Muscle layer of duodenum (tissue), 2 donors: ENCODE data around the gene SLC6A6.
"Not testable (repeated sequence)": the region's sequence is repeated elsewhere in the genome, so short reads cannot be mapped to it uniquely, and the experiment has no call there.

Experiments
- H3K27ac ChIP-seq: one replicate; pipeline ENCODE4 v1.7.0; 2013; ENCODE audit warnings: mild to moderate bottlenecking, low read length
- H3K27me3 ChIP-seq: one replicate; pipeline ENCODE4 v1.7.0; 2013; ENCODE audit warnings: low read depth, mild to moderate bottlenecking, control low read depth, low read length
- H3K36me3 ChIP-seq, 2 donors: one replicate each; pipeline ENCODE4 v1.7.0; 2013; ENCODE audit warnings: low read length in 2 of 2, control low read depth in 1 of 2, mild to moderate bottlenecking in 1 of 2; ENCODE audit not compliant: insufficient read depth in 2 of 2, control insufficient read depth in 1 of 2
- H3K4me1 ChIP-seq, 2 donors: one replicate each; pipeline ENCODE4 v1.7.0; 2013; ENCODE audit warnings: low read length in 2 of 2, mild to moderate bottlenecking in 2 of 2, control low read depth in 1 of 2, moderate library complexity in 1 of 2; ENCODE audit not compliant: insufficient read depth in 2 of 2, control insufficient read depth in 1 of 2
- H3K4me3 ChIP-seq, 2 donors: one replicate each; pipeline ENCODE4 v1.7.0; 2013; ENCODE audit warnings: low read length in 2 of 2, low read depth in 1 of 2, mild to moderate bottlenecking in 1 of 2
- H3K9me3 ChIP-seq, 2 donors: one replicate each; pipeline ENCODE4 v1.7.0; 2013; ENCODE audit warnings: low read length in 2 of 2, control low read depth in 1 of 2, mild to moderate bottlenecking in 1 of 2; ENCODE audit not compliant: control insufficient read depth in 1 of 2
- donor health status: healthy.

The SLC6A6 gene

DNA sequence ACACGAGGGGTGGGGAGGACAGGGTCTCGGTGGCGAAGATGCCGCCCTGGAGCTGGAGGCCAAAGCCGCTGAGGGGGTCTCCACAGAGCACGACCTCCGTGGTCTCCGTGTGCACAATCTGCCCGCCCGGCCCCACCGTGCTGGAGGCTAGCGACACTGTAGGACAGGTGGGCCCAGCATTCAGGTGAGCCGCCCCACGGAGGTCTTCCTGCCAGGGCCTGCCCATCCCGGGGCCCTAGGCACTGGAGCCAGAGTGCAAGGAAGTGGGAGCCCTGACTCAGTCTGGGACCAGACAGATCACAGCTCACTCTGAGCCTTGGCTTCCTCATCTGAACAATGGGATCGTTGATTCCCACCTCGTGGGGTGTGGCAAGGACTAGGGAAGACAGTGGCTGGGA is 111.9 kb downstream of the SLC6A6 start:
- no peaks in the 10 kb centered on the region for H3K9me3 ChIP-seq
- H3K4me1 ChIP-seq: no peaks in the 10 kb centered on the region
- H3K36me3 ChIP-seq: no peaks in the 10 kb centered on the region
- H3K27me3 ChIP-seq: no peaks in the 10 kb centered on the region
- H3K4me3 ChIP-seq: no peak overlapping the region
- no peak overlapping the region for H3K27ac ChIP-seq

DNA sequence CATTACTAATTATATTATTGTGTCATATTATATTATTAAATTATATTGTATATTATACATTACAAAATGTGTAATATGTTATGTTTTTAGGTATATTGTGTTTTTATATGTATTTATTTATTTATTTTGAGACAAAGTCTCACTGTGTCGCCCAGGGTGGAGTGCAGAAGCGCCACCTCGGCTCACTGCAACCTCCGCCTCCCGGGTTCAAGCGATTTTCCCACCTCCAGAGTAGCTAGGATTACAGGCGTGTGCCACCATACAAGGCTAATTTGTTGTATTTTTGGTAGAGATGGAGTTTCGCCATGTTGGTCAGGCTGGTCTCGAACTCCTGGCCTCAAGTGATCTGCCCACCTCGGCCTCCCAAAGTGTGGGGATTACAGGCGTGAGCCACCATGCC is 113.1 kb downstream of the SLC6A6 start:
- not testable (repeated sequence) for H3K27me3 ChIP-seq, H3K27ac ChIP-seq, H3K4me3 ChIP-seq, H3K9me3 ChIP-seq, H3K4me1 ChIP-seq, H3K36me3 ChIP-seq

DNA sequence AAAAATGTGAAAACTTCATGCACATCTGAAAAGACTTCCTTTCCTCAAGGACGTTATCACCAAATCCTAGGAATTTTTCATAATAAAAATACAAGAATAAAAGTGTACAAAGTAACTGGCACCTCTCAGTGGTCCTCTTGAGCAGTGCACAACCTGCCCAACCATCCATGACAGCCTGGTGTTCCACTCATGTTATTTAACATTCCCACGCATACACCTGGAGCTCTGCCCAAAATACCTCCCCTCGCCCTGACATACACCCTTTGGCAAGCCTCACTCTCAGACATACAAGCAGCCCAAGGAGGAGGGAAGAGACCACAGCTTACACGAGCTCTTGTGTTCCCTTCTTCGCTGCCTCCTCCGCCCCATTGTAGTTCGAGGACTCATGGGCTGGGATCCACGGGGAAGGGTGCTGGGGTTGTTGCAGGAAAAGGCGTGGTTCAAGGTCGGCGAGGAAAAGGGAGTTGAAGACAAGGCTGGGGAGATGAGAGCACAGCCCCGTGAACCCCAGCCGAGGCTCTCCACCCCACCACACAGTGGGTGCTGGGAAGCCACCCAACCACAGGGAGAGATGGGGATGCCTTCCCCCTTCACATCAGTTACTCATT is 114.4 kb downstream of the SLC6A6 start:
- H3K9me3 ChIP-seq: no peaks in the 10 kb centered on the region
- no peaks in the 10 kb centered on the region for H3K4me1 ChIP-seq
- H3K4me3 ChIP-seq: no peak overlapping the region
- no peaks in the 10 kb centered on the region for H3K27me3 ChIP-seq
- no peak overlapping the region for H3K27ac ChIP-seq
- H3K36me3 ChIP-seq: no peaks in the 10 kb centered on the region

DNA sequence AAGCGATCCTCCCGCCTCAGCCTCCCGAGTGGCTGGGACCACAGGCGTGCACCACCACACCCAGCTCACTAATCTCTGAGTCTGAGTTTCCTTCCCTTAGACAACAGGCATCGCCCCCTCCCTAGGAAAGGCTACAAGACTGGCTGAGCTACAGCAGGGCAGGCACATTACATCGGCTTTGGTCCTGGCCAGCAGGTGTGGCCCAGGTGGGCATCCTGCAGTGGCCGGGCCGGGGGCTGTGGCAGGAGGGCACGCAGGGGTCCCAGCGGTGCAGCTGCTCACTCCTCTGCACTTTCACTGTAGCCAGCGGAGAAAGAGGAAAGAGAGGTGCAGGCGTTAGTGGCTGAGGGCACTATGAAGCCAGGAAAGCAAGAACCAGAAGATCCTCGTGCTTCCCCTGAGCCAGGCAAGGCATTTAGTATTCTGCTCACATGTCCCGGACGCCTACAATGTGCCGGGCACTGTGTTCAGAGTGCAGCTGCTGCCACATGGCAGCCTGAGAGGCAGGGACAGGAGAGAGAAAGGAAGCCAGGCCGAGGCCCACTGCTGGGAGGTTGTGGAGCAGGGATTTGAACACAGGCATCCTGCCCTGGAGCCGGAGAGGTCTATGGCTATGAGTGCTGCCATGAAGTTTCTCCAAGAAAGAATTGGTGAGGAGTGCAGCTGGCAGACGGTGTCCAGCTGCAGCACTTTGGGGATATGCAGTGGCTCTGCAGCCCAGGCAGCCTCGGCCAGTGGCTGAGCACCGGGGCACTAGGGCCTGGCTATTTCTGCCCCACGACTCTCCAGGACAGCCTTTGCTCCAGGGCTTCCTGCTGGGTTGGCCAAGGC is 115.4 kb downstream of the SLC6A6 start:
- no peak overlapping the region for H3K27ac ChIP-seq
- H3K4me1 ChIP-seq: no peaks in the 10 kb centered on the region
- H3K4me3 ChIP-seq: no peak overlapping the region
- H3K36me3 ChIP-seq: no peaks in the 10 kb centered on the region
- no peaks in the 10 kb centered on the region for H3K27me3 ChIP-seq
- H3K9me3 ChIP-seq: no peaks in the 10 kb centered on the region

DNA sequence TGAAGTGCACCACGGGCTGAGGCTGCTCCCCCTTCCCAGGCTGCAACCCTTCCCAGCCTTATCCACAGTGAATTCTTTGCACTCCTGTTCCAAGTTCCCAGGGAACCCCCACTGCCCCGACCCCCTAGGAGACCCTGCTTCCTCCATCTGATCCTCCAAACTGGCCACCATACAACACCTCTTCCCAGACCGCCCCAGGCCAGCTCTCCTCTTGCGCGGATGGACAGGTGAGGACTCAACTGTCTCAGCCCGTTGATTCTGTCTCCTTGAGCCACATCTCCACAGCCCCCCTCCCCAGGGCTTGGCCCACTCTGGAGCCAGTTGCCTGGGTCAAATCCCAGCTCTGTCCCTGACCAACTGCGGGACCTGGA is 116.0 kb downstream of the SLC6A6 start:
- no peaks in the 10 kb centered on the region for H3K27me3 ChIP-seq
- H3K27ac ChIP-seq: no peak overlapping the region
- H3K4me3 ChIP-seq: no peak overlapping the region
- no peaks in the 10 kb centered on the region for H3K9me3 ChIP-seq
- H3K4me1 ChIP-seq: no peaks in the 10 kb centered on the region
- H3K36me3 ChIP-seq: no peaks in the 10 kb centered on the region

DNA sequence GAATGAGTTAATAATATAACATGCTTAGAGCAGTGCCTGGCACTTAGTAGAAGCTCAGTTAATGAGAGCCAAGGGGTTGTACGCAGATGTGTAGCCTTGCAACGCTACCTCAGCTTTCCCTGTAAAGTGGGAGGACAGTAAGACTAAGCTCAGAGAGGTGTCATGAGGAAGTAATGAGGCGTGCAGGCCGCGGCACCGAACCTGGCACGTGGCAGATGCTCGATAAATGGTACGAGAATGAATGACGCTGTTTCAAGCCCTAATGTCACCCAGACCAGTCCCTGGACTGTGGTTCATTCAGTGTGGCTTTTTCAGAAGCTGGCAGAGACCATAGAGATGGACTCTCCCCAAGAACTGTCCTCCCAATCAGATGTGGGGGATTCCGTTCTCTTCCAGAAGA is 116.5 kb downstream of the SLC6A6 start:
- Histone ChIP-seq H3K27me3 (no peaks in the 10 kb centered on the region), H3K27ac (no peak overlapping the region), H3K36me3 (no peaks in the 10 kb centered on the region), H3K4me3 (no peak overlapping the region), H3K9me3 (no peaks in the 10 kb centered on the region), H3K4me1 (no peaks in the 10 kb centered on the region)

DNA sequence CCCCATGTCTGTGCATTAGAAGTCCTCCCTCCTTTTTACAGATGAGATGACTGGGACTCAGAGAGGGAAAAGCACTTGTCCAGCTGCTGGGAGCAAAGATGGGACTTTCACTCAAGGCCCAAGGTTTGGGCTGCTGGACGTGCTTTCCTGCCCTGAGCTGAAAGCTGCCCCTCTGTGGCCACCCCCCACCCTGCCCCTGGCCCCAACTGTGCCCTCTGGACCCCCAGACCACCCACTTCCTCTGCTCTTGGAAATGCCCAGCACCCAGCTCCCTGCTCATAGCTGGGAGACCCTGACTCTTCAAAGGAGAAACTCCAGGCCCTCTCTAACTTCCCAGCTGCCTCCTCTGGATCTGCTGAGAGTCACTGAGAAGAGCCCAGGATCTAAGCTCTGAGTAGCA is 117.0 kb downstream of the SLC6A6 start:
- Histone ChIP-seq H3K4me1 (no peaks in the 10 kb centered on the region), H3K4me3 (no peak overlapping the region), H3K27me3 (no peaks in the 10 kb centered on the region), H3K27ac (no peak overlapping the region), H3K9me3 (no peaks in the 10 kb centered on the region), H3K36me3 (no peaks in the 10 kb centered on the region)

DNA sequence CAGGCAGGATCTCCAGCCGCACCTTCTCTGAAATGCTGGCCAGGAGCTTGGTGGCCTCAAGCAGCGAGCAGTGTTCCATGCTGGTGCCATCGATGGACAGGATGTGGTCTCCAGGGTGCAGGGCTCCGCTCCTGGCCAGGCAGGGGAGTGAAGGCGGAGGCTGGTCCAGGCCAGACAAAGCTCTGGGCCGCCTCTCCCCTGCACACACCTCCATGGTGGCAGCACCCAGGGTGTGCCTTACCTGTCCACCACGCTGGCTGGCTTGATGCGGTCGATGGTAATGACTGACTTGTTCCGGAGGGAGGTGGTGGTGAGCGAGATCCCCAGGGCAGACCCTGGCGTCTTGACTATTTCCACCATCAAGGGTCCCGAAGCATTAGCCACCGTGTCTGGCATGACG is 117.7 kb downstream of the SLC6A6 start:
- Histone ChIP-seq H3K27ac (no peak overlapping the region), H3K9me3 (no peaks in the 10 kb centered on the region), H3K4me3 (no peak overlapping the region), H3K36me3 (no peaks in the 10 kb centered on the region), H3K4me1 (peaks cover 0 to 3% of the 10 kb centered on the region in 2 donors), H3K27me3 (no peaks in the 10 kb centered on the region)

DNA sequence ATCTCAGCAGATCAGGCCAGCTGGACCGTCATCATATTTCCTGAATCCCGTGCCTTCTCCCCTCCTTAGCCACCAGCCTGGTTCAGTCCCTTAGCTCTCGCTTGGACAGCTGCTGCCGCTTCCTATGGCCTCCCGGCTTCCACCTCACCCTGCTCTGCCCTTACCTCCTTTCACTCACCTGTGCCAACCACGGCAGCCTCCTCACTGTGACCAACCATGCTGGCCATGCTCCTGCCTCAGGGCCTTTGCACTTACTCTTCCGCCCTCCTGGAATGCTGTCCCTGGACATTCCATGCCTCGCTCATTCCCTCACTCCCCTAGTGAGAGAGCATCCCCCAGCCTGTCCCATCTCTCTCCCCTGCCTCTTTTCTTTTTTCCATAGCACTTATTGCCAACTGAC is 118.6 kb downstream of the SLC6A6 start:
- no peak overlapping the region for H3K4me3 ChIP-seq
- H3K4me1 ChIP-seq: peaks cover 0 to 11% of the 10 kb centered on the region in 2 donors
- no peaks in the 10 kb centered on the region for H3K36me3 ChIP-seq
- H3K27ac ChIP-seq: no peak overlapping the region
- H3K27me3 ChIP-seq: no peaks in the 10 kb centered on the region
- no peaks in the 10 kb centered on the region for H3K9me3 ChIP-seq

DNA sequence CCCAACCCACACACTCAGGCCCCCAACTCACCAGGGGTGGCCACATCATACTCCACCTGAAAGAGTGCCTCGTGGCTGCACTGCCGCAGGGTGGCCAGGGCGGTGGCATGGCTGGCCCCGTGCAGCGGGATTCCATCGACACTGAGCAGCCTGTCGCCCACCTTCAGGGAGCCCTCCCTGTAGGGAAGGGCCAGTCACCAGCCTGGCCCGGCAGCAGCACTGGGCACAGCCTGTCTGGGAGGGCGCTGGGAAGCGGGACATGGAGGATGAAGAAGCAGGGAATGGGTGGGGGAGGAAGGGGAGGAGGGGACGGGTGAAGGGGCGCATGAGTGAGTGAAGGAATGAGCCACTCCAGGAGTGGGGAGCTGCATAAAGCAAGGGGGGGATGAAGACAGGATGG is 119.2 kb downstream of the SLC6A6 start:
- Histone ChIP-seq H3K4me3 (no peak overlapping the region), H3K27ac (no peak overlapping the region), H3K4me1 (peaks cover 0 to 14% of the 10 kb centered on the region in 2 donors), H3K36me3 (no peaks in the 10 kb centered on the region), H3K9me3 (no peaks in the 10 kb centered on the region), H3K27me3 (no peaks in the 10 kb centered on the region)

DNA sequence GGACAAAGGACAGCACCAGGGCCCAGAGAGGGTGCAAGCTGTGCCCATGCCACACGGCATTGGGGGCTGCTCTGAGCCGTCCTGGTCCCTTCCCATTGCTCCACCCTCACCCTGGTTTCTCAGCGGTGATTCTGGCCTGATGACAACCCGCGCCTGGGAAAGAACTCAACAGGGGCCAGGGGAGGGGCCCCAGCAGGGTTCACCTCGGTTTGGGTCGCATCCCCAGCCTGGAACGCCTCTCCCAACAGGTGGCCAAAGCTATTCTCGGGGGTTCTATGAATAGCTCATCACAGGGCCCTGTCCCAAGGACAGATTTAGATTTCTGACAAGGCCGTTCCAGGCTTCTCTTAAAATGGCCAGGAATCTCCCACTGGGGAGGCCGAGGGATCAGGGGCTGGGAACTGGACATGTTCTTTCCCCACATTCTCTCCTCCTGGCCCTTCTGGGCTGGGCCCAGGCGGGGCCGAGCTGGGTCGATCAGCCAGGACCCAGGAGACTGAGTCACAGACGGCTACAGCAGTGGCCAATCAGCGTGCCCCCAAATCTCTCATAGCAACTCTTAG is 119.8 kb downstream of the SLC6A6 start:
- no peaks in the 10 kb centered on the region for H3K9me3 ChIP-seq
- H3K27me3 ChIP-seq: no peaks in the 10 kb centered on the region
- no peak overlapping the region for H3K4me3 ChIP-seq
- peaks cover 0 to 14% of the 10 kb centered on the region in 2 donors for H3K4me1 ChIP-seq
- H3K36me3 ChIP-seq: no peaks in the 10 kb centered on the region
- H3K27ac ChIP-seq: no peak overlapping the region
